ENCODE results near the gene EFHC2. TPM values are rescaled to one million over a fixed set of nuclear protein-coding genes. Genes with fewer than 3 reads are reported as not detected.

Gene EFHC2
- total RNA-seq, 1 experiment from 2014 or later, result 1.1 TPM

DNA sequence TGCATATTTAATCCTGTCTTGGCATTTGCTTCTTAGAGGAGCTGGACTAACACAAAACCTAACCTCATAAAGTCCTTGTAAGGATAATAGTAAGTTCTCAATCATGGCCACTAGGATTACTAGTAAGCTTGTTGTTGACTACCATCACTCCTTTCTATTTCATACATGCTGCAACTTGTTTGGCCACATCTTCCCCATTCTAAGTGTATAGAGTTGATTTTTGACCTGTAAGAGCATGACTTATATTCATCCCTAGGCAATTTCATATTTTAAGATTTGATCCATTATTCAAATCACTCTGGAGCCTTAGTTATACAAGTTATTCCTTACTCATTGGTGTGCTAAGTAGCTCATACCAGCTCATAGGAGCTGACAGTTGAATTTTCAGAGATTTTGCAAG, 109.4 kb downstream of the EFHC2 start:
- H3K27ac Mint-ChIP-seq, result no peak overlapping the region
- no peak overlapping the region for H3T11ph ChIP-seq (ENCODE audit: low read length)
- no peak overlapping the region for H3K4me2 ChIP-seq (ENCODE audit: insufficient read depth, insufficient read length, low read length)

More for the DNA sequence above, 109.4 kb downstream of the EFHC2 start:
- H3K23ac ChIP-seq (ENCODE audit: insufficient read length, low read depth, low read length), result no peak overlapping the region
- H2AFZ ChIP-seq (ENCODE audit: low read length), result no peak overlapping the region
- H3K27me3 Mint-ChIP-seq (ENCODE audit: low read depth), result no peaks in the 10 kb centered on the region
- H3K79me2 ChIP-seq (ENCODE audit: insufficient read depth, low read length), result no peaks in the 10 kb centered on the region
- peaks cover 64 to 66% of the 10 kb centered on the region in 2 experiments for H3K9me3 Mint-ChIP-seq
- H3K56ac ChIP-seq (ENCODE audit: insufficient read length, low read depth, low read length), result no peak overlapping the region
- H3K9ac ChIP-seq (ENCODE audit: extremely low read depth, insufficient read length, low read length), result no peak overlapping the region
- no peaks in the 10 kb centered on the region for H3K23me2 ChIP-seq (ENCODE audit: insufficient read length, low read depth, low read length, poor library complexity, severe bottlenecking)
- H2BK15ac ChIP-seq (ENCODE audit: low read depth, low read length), result no peak overlapping the region
- H4K91ac ChIP-seq (ENCODE audit: insufficient read length, low read depth, low read length), result no peak overlapping the region
- no peaks in the 10 kb centered on the region for H3K4me1 ChIP-seq (ENCODE audit: insufficient read depth, low read length)
- no peak overlapping the region for H2BK120ac ChIP-seq (ENCODE audit: low read depth, low read length, poor library complexity, severe bottlenecking)
- H3K79me1 ChIP-seq (ENCODE audit: insufficient read depth, low read depth, low read length, poor library complexity, severe bottlenecking), result no peaks in the 10 kb centered on the region
- H3K27me3 ChIP-seq (ENCODE audit: insufficient read depth, low read length), result no peaks in the 10 kb centered on the region
- TF ChIP-seq, protein P1, sequence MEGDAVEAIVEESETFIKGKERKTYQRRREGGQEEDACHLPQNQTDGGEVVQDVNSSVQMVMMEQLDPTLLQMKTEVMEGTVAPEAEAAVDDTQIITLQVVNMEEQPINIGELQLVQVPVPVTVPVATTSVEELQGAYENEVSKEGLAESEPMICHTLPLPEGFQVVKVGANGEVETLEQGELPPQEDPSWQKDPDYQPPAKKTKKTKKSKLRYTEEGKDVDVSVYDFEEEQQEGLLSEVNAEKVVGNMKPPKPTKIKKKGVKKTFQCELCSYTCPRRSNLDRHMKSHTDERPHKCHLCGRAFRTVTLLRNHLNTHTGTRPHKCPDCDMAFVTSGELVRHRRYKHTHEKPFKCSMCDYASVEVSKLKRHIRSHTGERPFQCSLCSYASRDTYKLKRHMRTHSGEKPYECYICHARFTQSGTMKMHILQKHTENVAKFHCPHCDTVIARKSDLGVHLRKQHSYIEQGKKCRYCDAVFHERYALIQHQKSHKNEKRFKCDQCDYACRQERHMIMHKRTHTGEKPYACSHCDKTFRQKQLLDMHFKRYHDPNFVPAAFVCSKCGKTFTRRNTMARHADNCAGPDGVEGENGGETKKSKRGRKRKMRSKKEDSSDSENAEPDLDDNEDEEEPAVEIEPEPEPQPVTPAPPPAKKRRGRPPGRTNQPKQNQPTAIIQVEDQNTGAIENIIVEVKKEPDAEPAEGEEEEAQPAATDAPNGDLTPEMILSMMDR (conservative IDR thresholded peaks at IDR 0.05), result no peak
- H3K4ac ChIP-seq (ENCODE audit: low read depth, low read length), result no peak overlapping the region
- H4K5ac ChIP-seq (ENCODE audit: insufficient read length, low read depth, low read length), result no peak overlapping the region
- H2AK5ac ChIP-seq (ENCODE audit: insufficient read length, low read length), result no peak overlapping the region
- H2BK20ac ChIP-seq (ENCODE audit: low read depth, low read length, poor library complexity, severe bottlenecking), result no peak overlapping the region
- H2BK12ac ChIP-seq (ENCODE audit: insufficient read length, low read depth, low read length), result no peak overlapping the region
- no peak overlapping the region for H3K4me3 Mint-ChIP-seq
- no peak for DNase-seq
- H3K9me3 ChIP-seq (ENCODE audit: control insufficient read depth, low read depth, low read length), result peaks cover 33% of the 10 kb centered on the region
- no peak overlapping the region for H3K27ac ChIP-seq (ENCODE audit: insufficient read length, low read depth, low read length)
- H3K14ac ChIP-seq (ENCODE audit: insufficient read depth, low read length), result no peak overlapping the region
- H2BK5ac ChIP-seq (ENCODE audit: insufficient read length, low read length), result no peak overlapping the region
- H3K18ac ChIP-seq (ENCODE audit: insufficient read length, low read depth, low read length), result no peak overlapping the region
- H4K20me1 ChIP-seq (ENCODE audit: control insufficient read depth, insufficient read depth, insufficient read length), result no peaks in the 10 kb centered on the region
- H3K36me3 Mint-ChIP-seq (ENCODE audit: insufficient read depth in 1 of 3, low read depth in 3 of 3), result no peaks in the 10 kb centered on the region; a peak in 3 of 7 replicates
- H4K8ac ChIP-seq (replicated peaks; ENCODE audit: insufficient read length, low read depth, low read length), result no peak overlapping the region
- H3K4me1 Mint-ChIP-seq, result peaks cover 2 to 3% of the 10 kb centered on the region in 2 experiments
